Glutamatergic neuron (in vitro differentiated cells): ENCODE measurements around the gene SLC25A20. TPM values are rescaled to one million over a fixed set of nuclear protein-coding genes. Genes with fewer than 3 reads are reported as not detected.
A peak's percentile ranks its signal among the peaks of the same experiment; 100 is the strongest.

Source experiments
- DNase-seq: peaks from one replicate; pipeline ENCODE4 v3.0.0; 2022
- H3K27ac Mint-ChIP-seq: one replicate; pipeline ENCODE4 v1.8.0; 2020; ENCODE audit warnings: mild to moderate bottlenecking, mixed read lengths, inconsistent platforms; ENCODE audit not compliant: unreplicated experiment
- H3K27me3 Mint-ChIP-seq: one replicate; pipeline ENCODE4 v1.8.0; 2020; ENCODE audit warnings: mild to moderate bottlenecking, moderate library complexity, mixed read lengths, inconsistent platforms; ENCODE audit not compliant: unreplicated experiment
- H3K36me3 Mint-ChIP-seq: one replicate; pipeline ENCODE4 v1.8.0; 2020; ENCODE audit warnings: mild to moderate bottlenecking, mixed read lengths, inconsistent platforms; ENCODE audit not compliant: unreplicated experiment
- H3K4me1 Mint-ChIP-seq: one replicate; pipeline ENCODE4 v1.8.0; 2020; ENCODE audit warnings: mild to moderate bottlenecking, low read depth, mixed read lengths, inconsistent platforms; ENCODE audit not compliant: unreplicated experiment
- H3K4me3 Mint-ChIP-seq: one replicate; pipeline ENCODE4 v1.8.0; 2020; ENCODE audit warnings: mild to moderate bottlenecking, mixed read lengths, inconsistent platforms; ENCODE audit not compliant: unreplicated experiment
- H3K9me3 Mint-ChIP-seq: one replicate; pipeline ENCODE4 v1.8.0; 2020; ENCODE audit warnings: mild to moderate bottlenecking, moderate library complexity, mixed read lengths, inconsistent platforms; ENCODE audit not compliant: unreplicated experiment
- CTCF ChIP-seq: fragments of 200-600 bp; sonication (generic); IDR thresholded peaks from one replicate; pipeline ENCODE4 v1.5.0; 2021; ENCODE audit not compliant: partially characterized antibody, unreplicated experiment
- total RNA-seq: library from RNA; stranded (reverse); fragmentation: NEBNext Ultra II Directional; extraction: Animal tissue kit (Norgen Biotek cat#: 25700); gene quantifications from one replicate; pipeline ENCODE4 v1.2.1, GENCODE V29; 2021; ENCODE audit not compliant: unreplicated experiment

Gene SLC25A20
- total RNA-seq, 1 donor from 2014 or later = 24.3 TPM

DNA sequence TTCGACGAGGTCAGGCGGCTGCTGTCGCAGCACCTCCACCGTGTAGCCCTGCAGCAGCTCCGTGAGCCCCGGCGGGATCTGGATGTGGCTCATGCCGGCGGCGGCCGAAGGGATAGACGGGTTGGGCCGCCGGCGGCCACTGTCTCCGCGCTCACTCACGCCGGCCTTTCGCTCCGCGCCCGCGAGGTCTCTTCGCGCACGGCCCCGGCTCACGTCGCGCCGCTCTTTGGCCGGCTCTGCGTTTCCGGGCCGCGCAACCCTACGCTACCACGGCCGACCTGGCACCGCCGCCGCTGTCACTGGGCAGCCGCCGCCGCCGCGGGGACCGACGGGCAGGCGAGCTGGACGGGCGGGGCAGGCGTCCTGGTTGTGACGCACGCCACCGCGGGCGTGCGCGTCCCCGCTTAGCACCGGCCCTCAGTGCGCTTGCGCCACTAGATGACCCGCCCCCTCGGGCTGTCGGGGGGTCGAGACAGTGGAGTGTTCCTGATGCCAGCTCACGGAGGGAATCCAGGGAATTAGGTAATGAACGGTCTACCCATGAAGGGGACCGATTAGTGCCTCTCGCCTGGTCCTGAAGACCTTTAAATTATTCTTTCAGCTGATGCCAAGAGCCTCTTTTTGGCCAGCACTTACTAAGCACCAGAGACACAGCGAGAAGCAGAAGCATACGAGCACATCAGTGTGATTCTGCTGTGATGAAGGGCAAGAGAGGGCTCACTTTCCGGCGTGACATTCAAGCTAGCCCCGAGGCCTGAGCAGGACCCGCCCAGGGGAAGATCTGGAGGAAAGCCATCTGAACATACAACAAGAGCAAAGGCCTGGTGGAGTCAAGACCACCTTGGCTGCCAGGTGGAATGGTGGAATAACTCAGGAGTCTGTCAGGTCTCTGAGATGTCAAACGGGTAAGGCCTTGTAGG, 50.9 kb downstream of the SLC25A20 start, which contains the start of gene PRKAR2A:
TSS of gene PRKAR2A (minus strand) at position 371 of the 920 bp plus-strand sequence. CDS start at position 93, 278 bp downstream.
- Mint-ChIP-seq H3K4me3 (peak within 1 kb of the TSS; percentile 89), H3K9me3 (no peaks in the 10 kb centered on the region), H3K4me1 (peaks cover 10% of the 10 kb centered on the region), H3K36me3 (no peaks in the 10 kb centered on the region), H3K27ac (peak within 1 kb of the TSS; percentile 75), H3K27me3 (no peaks in the 10 kb centered on the region)
- DNase-seq = peak; percentile 91
- no peak for TF ChIP-seq CTCF

GRCh38 chr3:48847053-48847503, 51.6 kb downstream of the SLC25A20 start:
- Mint-ChIP-seq H3K36me3 (no peaks in the 10 kb centered on the region), H3K27me3 (no peaks in the 10 kb centered on the region), H3K4me1 (peaks cover 10% of the 10 kb centered on the region), H3K9me3 (no peaks in the 10 kb centered on the region), H3K4me3 (peak overlapping the region; percentile 86), H3K27ac (no peak overlapping the region)
- peak; percentile 64 for DNase-seq
- no peak for TF ChIP-seq CTCF

DNA sequence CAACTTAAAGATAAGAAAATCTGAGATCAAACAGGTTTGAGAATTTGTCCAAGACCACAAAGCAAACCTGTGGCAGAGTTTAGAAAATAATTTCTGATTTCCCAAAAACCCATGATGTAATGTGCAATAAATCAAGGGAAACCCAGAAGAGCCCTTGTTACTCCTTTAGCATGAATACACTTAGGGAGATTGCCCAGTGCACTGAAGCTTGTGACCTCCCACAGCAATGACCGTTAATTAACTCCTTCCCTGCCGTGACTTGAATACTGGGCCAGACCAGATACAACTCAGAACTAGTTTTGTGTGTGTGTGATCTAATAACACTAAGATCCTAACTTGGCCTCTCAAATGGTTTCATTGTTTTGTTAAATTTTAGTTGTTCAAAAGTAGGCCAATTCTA, 53.5 kb downstream of the SLC25A20 start:
- peak overlapping the region; percentile 49 for H3K4me3 Mint-ChIP-seq
- no peak for TF ChIP-seq CTCF

GRCh38 chr3:48837163-48837562, 61.5 kb downstream of the SLC25A20 start:
- H3K27me3 Mint-ChIP-seq = no peaks in the 10 kb centered on the region
- no peak for DNase-seq
- H3K4me3 Mint-ChIP-seq = no peak overlapping the region
- TF ChIP-seq CTCF = no peak
- H3K27ac Mint-ChIP-seq = no peak overlapping the region
- no peaks in the 10 kb centered on the region for H3K36me3 Mint-ChIP-seq
- no peaks in the 10 kb centered on the region for H3K9me3 Mint-ChIP-seq
- H3K4me1 Mint-ChIP-seq = no peaks in the 10 kb centered on the region

More for the DNA sequence above, 53.5 kb downstream of the SLC25A20 start:
- peaks cover 8% of the 10 kb centered on the region for H3K4me1 Mint-ChIP-seq
- H3K9me3 Mint-ChIP-seq = no peaks in the 10 kb centered on the region
- no peak for DNase-seq
- no peak overlapping the region for H3K27ac Mint-ChIP-seq
- H3K36me3 Mint-ChIP-seq = no peaks in the 10 kb centered on the region
- H3K27me3 Mint-ChIP-seq = no peaks in the 10 kb centered on the region
